ENCODE results near the gene MTNR1B.
A peak's percentile ranks its signal among the peaks of the same experiment; 100 is the strongest.

GRCh38 chr11:93017821-93018690 is 48.6 kb downstream of the MTNR1B start:
- TF ChIP-seq CTCF (conservative IDR thresholded peaks at IDR 0.05), result 0 out of 2 replicates have a peak, but pooled peaks have one; percentile 21
- TF ChIP-seq EZH2 (IDR thresholded peaks at IDR 0.05; ENCODE audit: low read depth), result no peak

Data from PC-9 (cell line).